Endothelial cell of umbilical vein (primary cell): ENCODE data around the gene GRAMD1A. TPM values are rescaled to one million over a fixed set of nuclear protein-coding genes. Genes with fewer than 3 reads are reported as not detected.

Experiments
- BruUV-seq: library from RNA; stranded (reverse); fragments of 400-500 nt; replicated peaks from 2 replicates; lab custom pipeline; 2021; lab: Mats Ljungman, UMichigan
- CTCF ChIA-PET: fragments of 300-600, 350-600 bp; sonication (Branson Sonifier 250); formaldehyde crosslinking; loops from one replicate; lab custom pipeline; 2021; ENCODE audit warnings: antibody characterized with exemption, inconsistent platforms; lab: Charles Lee
- POLR2A ChIA-PET: fragments of 300-600, 350-600 bp; sonication (Branson Sonifier 250); formaldehyde crosslinking; loops from one replicate; lab custom pipeline; 2021; ENCODE audit warnings: antibody characterized with exemption, inconsistent platforms; lab: Charles Lee
- DNase-seq: peaks from one replicate; pipeline ENCODE4 v3.0.0-alpha.2; 2011; ENCODE audit warnings: low read depth, low spot score
- FAIRE-seq: peaks from 2 replicates; lab custom pipeline; 2011; peaks lifted over from hg19 to GRCh38; lab: Jason Lieb, UNC
- H2AFZ ChIP-seq: 2 replicates; pipeline ENCODE4 v1.6.0; 2012; ENCODE audit warnings: low read depth, low read length, control low read depth, inconsistent platforms
- H3K27ac ChIP-seq: 2 replicates; pipeline ENCODE4 v1.5.1; 2011; ENCODE audit warnings: low read depth, mild to moderate bottlenecking, control low read depth, low read length, moderate library complexity; ENCODE audit not compliant: insufficient read depth
- H3K27me3 ChIP-seq, 2 experiments: 2 replicates each; pipeline versions ENCODE4 v1.6.0 to v1.6.1; 2011; ENCODE audit warnings: low read length in 2 of 2, mixed read lengths in 1 of 2; ENCODE audit not compliant: control insufficient read depth in 2 of 2, insufficient read depth in 2 of 2
- H3K36me3 ChIP-seq, 2 experiments: 2 replicates in 1 of 2; 3 replicates in 1 of 2; pipeline ENCODE4 v1.5.1; 2011; ENCODE audit warnings: low read length in 2 of 2, mild to moderate bottlenecking in 1 of 2, moderate library complexity in 1 of 2; ENCODE audit not compliant: control insufficient read depth in 2 of 2, insufficient read depth in 2 of 2; ENCODE audit errors: extremely low read depth in 1 of 2
- H3K4me1 ChIP-seq: 3 replicates; pipeline ENCODE4 v1.5.1; 2011; ENCODE audit warnings: mild to moderate bottlenecking, low read length; ENCODE audit not compliant: control insufficient read depth, insufficient read depth; ENCODE audit errors: extremely low read depth
- H3K4me2 ChIP-seq: 2 replicates; pipeline ENCODE4 v1.6.1; 2011; ENCODE audit warnings: low read length, control low read depth, mixed read lengths; ENCODE audit not compliant: insufficient read depth
- H3K4me3 ChIP-seq, 3 experiments: fragments of 200-600 bp in 1 of 3; sonication (generic), shearing (Covaris generic) in 1 of 3; replicated peaks in 1 of 3; 2 replicates each; pipeline ENCODE4 v1.5.1; 2011 to 2016; ENCODE audit warnings: control low read depth in 3 of 3, low read length in 3 of 3, mild to moderate bottlenecking in 2 of 3, inconsistent platforms in 1 of 3, low read depth in 1 of 3, moderate library complexity in 1 of 3; ENCODE audit not compliant: insufficient read depth in 1 of 3
- H3K79me2 ChIP-seq: 2 replicates; pipeline ENCODE4 v1.6.0; 2012; ENCODE audit warnings: low read length, inconsistent platforms; ENCODE audit not compliant: control insufficient read depth, insufficient read depth
- H3K9ac ChIP-seq: replicated peaks from 2 replicates; pipeline ENCODE3; 2011; ENCODE audit warnings: low read length, control low read depth; ENCODE audit not compliant: insufficient read depth; ENCODE audit errors: extremely low read depth
- H3K9me1 ChIP-seq: replicated peaks from 3 replicates; pipeline ENCODE4 v1.6.0; 2011; ENCODE audit warnings: mild to moderate bottlenecking, low read length; ENCODE audit not compliant: control insufficient read depth, insufficient read depth; ENCODE audit errors: extremely low read depth
- H3K9me3 ChIP-seq: replicated peaks from 2 replicates; pipeline ENCODE4 v1.5.1; 2012; ENCODE audit warnings: low read length, inconsistent platforms; ENCODE audit not compliant: control insufficient read depth, insufficient read depth
- H4K20me1 ChIP-seq: replicated peaks from 2 replicates; pipeline ENCODE3; 2011; ENCODE audit warnings: mild to moderate bottlenecking, low read length; ENCODE audit not compliant: control insufficient read depth, insufficient read depth; ENCODE audit errors: extremely low read depth
- EZH2 ChIP-seq: IDR thresholded peaks from 2 replicates; pipeline ENCODE4 v1.6.1; 2012; ENCODE audit warnings: borderline replicate concordance, low read depth, mild to moderate bottlenecking, moderate library complexity, low read length, inconsistent platforms; ENCODE audit not compliant: severe bottlenecking
- FOS ChIP-seq: IDR thresholded peaks from 2 replicates; pipeline ENCODE4 v1.6.1; 2011; ENCODE audit warnings: mild to moderate bottlenecking, low read length, moderate library complexity, borderline replicate concordance; ENCODE audit not compliant: insufficient read depth
- GATA2 ChIP-seq: IDR thresholded peaks from 2 replicates; pipeline ENCODE4 v1.7.0; 2011; ENCODE audit warnings: low read depth, mild to moderate bottlenecking, moderate library complexity, mixed read lengths, low read length; ENCODE audit not compliant: insufficient read length, insufficient read depth
- JUN ChIP-seq: IDR thresholded peaks from 2 replicates; pipeline ENCODE4 v1.6.1; 2011; ENCODE audit warnings: borderline replicate concordance, low read depth; ENCODE audit not compliant: insufficient read length, insufficient read depth
- MYC ChIP-seq: IDR thresholded peaks from one replicate; pipeline ENCODE4 v1.6.1; 2011; ENCODE audit warnings: mild to moderate bottlenecking, low read depth, low read length
- POLR2A ChIP-seq: IDR thresholded peaks from 2 replicates; pipeline ENCODE4 v1.6.1; 2012; ENCODE audit warnings: low read depth, mild to moderate bottlenecking, control low read depth, low read length
- POLR2AphosphoS5 ChIP-seq: IDR thresholded peaks from 2 replicates; pipeline ENCODE4 v1.6.1; 2012; ENCODE audit warnings: low read depth, mild to moderate bottlenecking, control low read depth, low read length, moderate library complexity; ENCODE audit not compliant: insufficient read depth
- dilution Hi-C: fragments of 300-500 bp; cut with MboI; formaldehyde crosslinking; loops from one replicate; pipeline ENCODE4 v1.15.0; 2019; ENCODE audit warnings: low sequenced_read_pairs; ENCODE audit not compliant: extremely low pct_ligation_motif_present
- intact Hi-C: fragments of 100-400 bp; cut with micrococcal nuclease; formaldehyde crosslinking; loops from one replicate; pipeline ENCODE4 v1.10.0; 2022
- polyA plus RNA-seq, 4 experiments: library from polyadenylated mRNA; depleted of rRNA in 3 of 4; stranded (reverse) in 3 of 4; unstranded in 1 of 4; fragments of >200 nt; gene quantifications; 2 replicates each; pipeline versions ENCODE4 v1.2.1 to v1.2.3, GENCODE V29; 2011 to 2012; ENCODE audit warnings: missing spikeins in 1 of 4
- total RNA-seq: library from RNA; stranded (reverse); gene quantifications from 2 replicates; pipeline ENCODE4 v1.2.3, GENCODE V29; 2021
- TF ChIP-seq, protein P1 (sequence below): IDR thresholded peaks from 2 replicates; pipeline ENCODE4 v1.6.1; 2011; ENCODE audit not compliant: insufficient read depth, insufficient read length
- TF ChIP-seq, protein P2 (sequence below), 2 donors: IDR thresholded peaks; 1 replicate in 1 of 2; 2 replicates in 1 of 2; pipeline ENCODE4 v1.5.1; 2011; ENCODE audit warnings: low read length in 2 of 2, mild to moderate bottlenecking in 2 of 2, moderate library complexity in 2 of 2, control low read depth in 1 of 2, inconsistent platforms in 1 of 2, low read depth in 1 of 2; ENCODE audit not compliant: insufficient read depth in 1 of 2; ENCODE audit errors: extremely low read depth in 1 of 2

Gene GRAMD1A
- total and polyA plus RNA-seq, 2 donors (not counting 3 experiments of a cell fraction or from before 2014, with no cell fraction given): 127 to 130 TPM

DNA sequence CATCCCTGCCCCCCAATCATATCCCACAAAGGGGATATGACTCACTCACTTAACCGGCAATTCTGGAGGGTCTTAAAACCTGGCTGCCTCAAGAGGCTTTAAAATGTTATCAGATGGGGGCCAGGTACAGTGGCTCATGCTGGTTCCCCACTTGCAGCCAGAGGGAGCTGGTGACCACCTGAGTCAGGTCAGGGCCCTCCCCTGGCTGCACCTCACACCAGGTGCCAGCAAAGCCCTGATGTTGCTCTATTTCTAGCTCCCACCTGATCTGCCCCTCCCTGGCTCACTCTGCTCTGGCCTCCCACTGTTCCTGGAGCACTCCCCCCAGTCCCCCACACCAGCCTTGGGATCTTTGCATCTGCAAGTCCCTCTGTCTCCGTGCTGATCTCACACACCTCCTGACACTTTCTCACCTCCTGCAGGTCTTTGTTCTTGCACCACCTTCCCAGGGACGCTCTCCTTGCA is 55.6 kb downstream of the GRAMD1A start:
- H3K27ac ChIP-seq: no peak overlapping the region
- H3K9me3 ChIP-seq: no peaks in the 10 kb centered on the region
- DNase-seq (no peak), FAIRE-seq (no peak)
- no peaks in the 10 kb centered on the region for H3K4me1 ChIP-seq
- CTCF ChIA-PET: interaction anchor here (1.1 to 4.4 kb wide), 4 partner anchors 10 to 24 kb away, joined by 3 to 35 read pairs (median 6); no protein-coding TSS in a partner anchor
- no peak overlapping the region for H3K4me2 ChIP-seq
- H3K9me1 ChIP-seq: no peaks in the 10 kb centered on the region
- H3K36me3 ChIP-seq: no peaks in the 10 kb centered on the region
- BruUV-seq: no TSS peak
- no peak for TF ChIP-seq GATA2
- dilution Hi-C loops: no loop called here
- H3K79me2 ChIP-seq: no peaks in the 10 kb centered on the region
- no peak overlapping the region for H2AFZ ChIP-seq
- no peaks in the 10 kb centered on the region for H4K20me1 ChIP-seq
- intact Hi-C loops: no loop called here
- no peak overlapping the region for H3K4me3 ChIP-seq
- no peak overlapping the region for H3K9ac ChIP-seq
- POLR2A ChIA-PET: interaction anchor here (0.7 kb wide), 1 partner anchor 14 kb away, joined by 4 read pairs; no protein-coding TSS in a partner anchor
- peaks cover 0 to 3% of the 10 kb centered on the region in 2 experiments for H3K27me3 ChIP-seq

DNA sequence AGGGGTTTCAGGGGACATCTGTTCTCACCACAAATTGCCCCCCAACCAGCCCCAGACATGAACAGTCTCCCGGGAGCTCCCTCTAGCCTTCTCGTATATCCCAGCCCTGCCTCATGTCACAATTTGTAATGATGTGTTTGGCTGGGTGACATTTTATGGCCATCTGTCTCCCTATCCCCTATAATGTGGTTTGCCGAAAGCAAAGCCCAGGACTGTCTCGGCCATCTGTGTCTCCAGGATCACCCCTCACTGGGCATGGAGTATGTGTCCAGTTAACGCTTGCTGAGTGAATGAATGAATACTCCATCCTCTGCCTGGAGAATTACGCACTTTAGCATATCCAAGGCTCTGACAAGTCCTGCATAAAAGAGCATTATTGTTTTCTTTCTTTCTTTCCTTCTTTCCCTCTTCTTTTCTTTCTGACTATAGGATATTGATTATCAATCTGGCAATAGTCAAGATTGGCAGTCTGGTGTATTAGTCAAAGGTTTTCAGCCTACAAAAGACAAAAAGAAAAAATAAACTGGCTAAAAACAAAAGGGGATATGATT is 56.5 kb downstream of the GRAMD1A start:
- Histone ChIP-seq H3K27me3 (peaks cover 0 to 3% of the 10 kb centered on the region in 2 experiments), H3K4me1 (no peaks in the 10 kb centered on the region), H3K9ac (no peak overlapping the region), H3K9me3 (no peaks in the 10 kb centered on the region), H3K79me2 (no peaks in the 10 kb centered on the region), H4K20me1 (no peaks in the 10 kb centered on the region), H3K9me1 (no peaks in the 10 kb centered on the region), H3K27ac (no peak overlapping the region), H3K36me3 (no peaks in the 10 kb centered on the region), H3K4me3 (no peak overlapping the region), H2AFZ (no peak overlapping the region), H3K4me2 (no peak overlapping the region)
- no peak for TF ChIP-seq GATA2
- no peak for TF ChIP-seq MYC
- no peak for TF ChIP-seq EZH2
- TF ChIP-seq, protein P1, sequence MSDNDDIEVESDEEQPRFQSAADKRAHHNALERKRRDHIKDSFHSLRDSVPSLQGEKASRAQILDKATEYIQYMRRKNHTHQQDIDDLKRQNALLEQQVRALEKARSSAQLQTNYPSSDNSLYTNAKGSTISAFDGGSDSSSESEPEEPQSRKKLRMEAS: no peak
- TF ChIP-seq FOS: no peak
- TF ChIP-seq POLR2A: no peak
- TF ChIP-seq JUN: no peak
- TF ChIP-seq, protein P2, sequence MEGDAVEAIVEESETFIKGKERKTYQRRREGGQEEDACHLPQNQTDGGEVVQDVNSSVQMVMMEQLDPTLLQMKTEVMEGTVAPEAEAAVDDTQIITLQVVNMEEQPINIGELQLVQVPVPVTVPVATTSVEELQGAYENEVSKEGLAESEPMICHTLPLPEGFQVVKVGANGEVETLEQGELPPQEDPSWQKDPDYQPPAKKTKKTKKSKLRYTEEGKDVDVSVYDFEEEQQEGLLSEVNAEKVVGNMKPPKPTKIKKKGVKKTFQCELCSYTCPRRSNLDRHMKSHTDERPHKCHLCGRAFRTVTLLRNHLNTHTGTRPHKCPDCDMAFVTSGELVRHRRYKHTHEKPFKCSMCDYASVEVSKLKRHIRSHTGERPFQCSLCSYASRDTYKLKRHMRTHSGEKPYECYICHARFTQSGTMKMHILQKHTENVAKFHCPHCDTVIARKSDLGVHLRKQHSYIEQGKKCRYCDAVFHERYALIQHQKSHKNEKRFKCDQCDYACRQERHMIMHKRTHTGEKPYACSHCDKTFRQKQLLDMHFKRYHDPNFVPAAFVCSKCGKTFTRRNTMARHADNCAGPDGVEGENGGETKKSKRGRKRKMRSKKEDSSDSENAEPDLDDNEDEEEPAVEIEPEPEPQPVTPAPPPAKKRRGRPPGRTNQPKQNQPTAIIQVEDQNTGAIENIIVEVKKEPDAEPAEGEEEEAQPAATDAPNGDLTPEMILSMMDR (IDR thresholded peaks at IDR 0.05; ENCODE audit: extremely low read depth in 1 of 2, insufficient read depth in 1 of 2, low read depth in 1 of 2, low read length in 2 of 2): no peak
- TF ChIP-seq POLR2AphosphoS5: no peak
- BruUV-seq: no TSS peak
- DNase-seq (no peak), FAIRE-seq (no peak)
- POLR2A ChIA-PET: interaction anchor here (0.7 kb wide), 2 partner anchors 47 to 1468 kb away, joined by 3 to 5 read pairs; no protein-coding TSS in a partner anchor
- dilution Hi-C loops: no loop called here
- CTCF ChIA-PET: interaction anchor here (1.4 to 4.4 kb wide), 3 partner anchors 11 to 13 kb away, joined by 3 to 35 read pairs (median 5); no protein-coding TSS in a partner anchor
- intact Hi-C loops: no loop called here
